ENCODE measurements around the gene LYPD3.
A peak's percentile ranks its signal among the peaks of the same experiment; 100 is the strongest.
"Not testable (repeated sequence)": the region's sequence is repeated elsewhere in the genome, so short reads cannot be mapped to it uniquely, and the experiment has no call there.

LYPD3 gene

GRCh38 chr19:43465468-43466120 lies at the start of gene LYPD3:
LYPD3 (minus strand) TSS chr19:43465608; CDS start chr19:43465571, 37 bp downstream.
- Mint-ChIP-seq H3K4me1 (peaks cover 62% of the 10 kb centered on the region), H3K36me3 (no peaks in the 10 kb centered on the region), H3K27ac (peak within 1 kb of the TSS; percentile 98), H3K9me3 (no peaks in the 10 kb centered on the region), H3K4me3 (peak within 1 kb of the TSS; percentile 79), H3K27me3 (peaks cover 12% of the 10 kb centered on the region)
- no peak for DNase-seq
- CTCF ChIA-PET: no interaction called here

DNA sequence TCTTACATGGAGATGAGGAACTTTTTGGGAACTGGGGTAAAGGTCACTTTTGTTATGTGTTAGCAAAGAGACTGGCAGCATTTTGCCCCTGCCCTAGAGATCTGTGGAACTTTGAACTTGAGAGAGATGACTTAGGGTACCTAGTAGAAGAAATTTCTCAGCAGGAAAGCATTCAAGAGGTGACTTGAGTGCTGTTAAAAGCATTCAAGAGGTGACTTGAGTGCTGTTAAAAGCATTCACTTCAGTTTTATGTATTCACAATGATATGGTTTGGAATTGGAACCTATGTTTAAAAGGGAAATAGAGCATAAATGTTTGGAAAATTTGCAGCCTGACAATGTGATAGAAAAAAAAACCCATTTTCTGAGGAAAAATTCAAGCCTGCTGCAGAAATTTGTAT lies 47.0 kb upstream of the LYPD3 start:
- peaks cover 48% of the 10 kb centered on the region for H3K36me3 Mint-ChIP-seq
- not testable (repeated sequence) for H3K27ac Mint-ChIP-seq, DNase-seq, H3K4me3 Mint-ChIP-seq, H3K4me1 Mint-ChIP-seq, H3K27me3 Mint-ChIP-seq, H3K9me3 Mint-ChIP-seq
- CTCF ChIA-PET: interaction anchor here (1.2 kb wide), 1 partner anchor 9 kb away, joined by 5 read pairs; no protein-coding TSS in a partner anchor

- Mint-ChIP-seq H3K36me3 (peaks cover 44% of the 10 kb centered on the region), H3K9me3 (no peaks in the 10 kb centered on the region), H3K4me3 (no peak overlapping the region), H3K27me3 (no peaks in the 10 kb centered on the region), H3K27ac (no peak overlapping the region), H3K4me1 (no peaks in the 10 kb centered on the region)
- CTCF ChIA-PET: no interaction called here
- DNase-seq: no peak
Measured at GRCh38 chr19:43511324-43511723, 45.9 kb upstream of the LYPD3 start.

GRCh38 chr19:43510713-43511112 lies 45.3 kb upstream of the LYPD3 start:
- Mint-ChIP-seq H3K27me3 (no peaks in the 10 kb centered on the region), H3K4me1 (peaks cover 5% of the 10 kb centered on the region), H3K4me3 (no peak overlapping the region), H3K36me3 (peaks cover 45% of the 10 kb centered on the region), H3K9me3 (no peaks in the 10 kb centered on the region), H3K27ac (no peak overlapping the region)
- CTCF ChIA-PET: interaction anchor here (0.6 to 2.0 kb wide), 3 partner anchors 9 to 79 kb away, joined by 3 to 9 read pairs (median 3); no protein-coding TSS in a partner anchor
- no peak for DNase-seq

- H3K27ac Mint-ChIP-seq: no peak overlapping the region
- peaks cover 35% of the 10 kb centered on the region for H3K36me3 Mint-ChIP-seq
- H3K4me3 Mint-ChIP-seq: no peak overlapping the region
- peaks cover 27% of the 10 kb centered on the region for H3K4me1 Mint-ChIP-seq
- CTCF ChIA-PET: no interaction called here
- no peak for DNase-seq
- H3K27me3 Mint-ChIP-seq: no peaks in the 10 kb centered on the region
- no peaks in the 10 kb centered on the region for H3K9me3 Mint-ChIP-seq
Measured at GRCh38 chr19:43507880-43508279, 42.5 kb upstream of the LYPD3 start.

DNA sequence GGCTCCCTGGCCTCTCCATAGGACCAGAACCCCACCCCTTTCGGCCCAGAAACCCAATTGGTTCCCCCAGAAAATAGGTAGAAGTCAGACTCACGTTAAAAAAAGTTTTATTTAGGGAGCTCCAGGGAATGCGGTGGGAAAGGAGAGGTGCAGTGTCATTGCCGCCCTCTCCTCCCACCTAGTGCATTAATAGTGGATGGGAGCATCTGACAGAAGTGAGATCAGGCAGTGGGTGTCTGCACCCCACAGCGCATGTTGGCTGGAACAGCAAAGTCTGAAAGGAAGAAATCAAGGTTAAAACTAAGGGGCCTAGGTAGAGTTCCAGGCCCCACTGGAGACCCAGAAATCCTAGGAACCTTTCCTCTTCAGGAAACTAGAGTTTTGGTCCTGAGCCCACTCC lies 41.2 kb upstream of the LYPD3 start:
- peaks cover 35% of the 10 kb centered on the region for H3K4me1 Mint-ChIP-seq
- DNase-seq: no peak
- no peaks in the 10 kb centered on the region for H3K27me3 Mint-ChIP-seq
- CTCF ChIA-PET: interaction anchor here (1.0 kb wide), 1 partner anchor 43 kb away, joined by 3 read pairs; no protein-coding TSS in a partner anchor
- H3K4me3 Mint-ChIP-seq: no peak overlapping the region
- H3K27ac Mint-ChIP-seq: no peak overlapping the region
- no peaks in the 10 kb centered on the region for H3K9me3 Mint-ChIP-seq
- peaks cover 35% of the 10 kb centered on the region for H3K36me3 Mint-ChIP-seq

GRCh38 chr19:43505941-43506340 lies 40.5 kb upstream of the LYPD3 start:
- CTCF ChIA-PET: interaction anchor here (1.0 to 1.5 kb wide), 2 partner anchors 13 to 43 kb away, joined by 3 to 9 read pairs; no protein-coding TSS in a partner anchor
- Mint-ChIP-seq H3K36me3 (peaks cover 31% of the 10 kb centered on the region), H3K27me3 (no peaks in the 10 kb centered on the region), H3K9me3 (no peaks in the 10 kb centered on the region), H3K27ac (peak overlapping the region; percentile 51), H3K4me3 (no peak overlapping the region), H3K4me1 (peaks cover 38% of the 10 kb centered on the region)
- no peak for DNase-seq

DNA sequence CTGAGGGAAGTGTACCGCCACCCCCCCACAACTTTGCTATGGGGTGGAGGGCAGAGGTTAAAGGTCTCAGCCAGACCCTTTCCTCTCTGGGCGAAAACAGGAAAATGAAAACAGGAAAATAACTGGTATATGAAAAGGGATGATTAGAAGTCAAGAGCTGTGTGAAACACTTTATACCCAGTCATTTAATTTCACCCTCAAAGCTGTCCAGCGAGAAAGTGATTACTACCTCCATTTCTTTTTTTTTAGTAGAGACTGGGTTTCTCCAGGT lies 39.7 kb upstream of the LYPD3 start:
- CTCF ChIA-PET: interaction anchor here (1.1 to 2.2 kb wide), 4 partner anchors 14 to 72 kb away, joined by 3 to 17 read pairs (median 7); no protein-coding TSS in a partner anchor
- H3K27ac Mint-ChIP-seq: peak overlapping the region; percentile 84
- H3K36me3 Mint-ChIP-seq: peaks cover 29% of the 10 kb centered on the region
- DNase-seq: no peak
- H3K4me1 Mint-ChIP-seq: peaks cover 42% of the 10 kb centered on the region
- no peaks in the 10 kb centered on the region for H3K9me3 Mint-ChIP-seq
- H3K4me3 Mint-ChIP-seq: peak overlapping the region; percentile 41
- no peaks in the 10 kb centered on the region for H3K27me3 Mint-ChIP-seq

GRCh38 chr19:43504426-43505185 lies 39.2 kb upstream of the LYPD3 start, which contains the start of gene PHLDB3:
PHLDB3 (minus strand) TSS chr19:43504746; CDS start chr19:43504118, 628 bp downstream.
- Mint-ChIP-seq H3K27ac (peak within 1 kb of the TSS; percentile 89), H3K27me3 (no peaks in the 10 kb centered on the region), H3K4me3 (peak within 1 kb of the TSS; percentile 83), H3K9me3 (no peaks in the 10 kb centered on the region), H3K36me3 (peaks cover 25% of the 10 kb centered on the region), H3K4me1 (peaks cover 42% of the 10 kb centered on the region)
- CTCF ChIA-PET: interaction anchor here (0.7 to 2.2 kb wide), 10 partner anchors 9 to 72 kb away, joined by 3 to 17 read pairs (median 5); no protein-coding TSS in a partner anchor
- DNase-seq: peak; percentile 68

- no peaks in the 10 kb centered on the region for H3K9me3 Mint-ChIP-seq
- H3K4me1 Mint-ChIP-seq: peaks cover 42% of the 10 kb centered on the region
- peak; percentile 100 for DNase-seq
- H3K27ac Mint-ChIP-seq: peak overlapping the region; percentile 89
- CTCF ChIA-PET: interaction anchor here (0.7 to 2.3 kb wide), 12 partner anchors 9 to 71 kb away, joined by 3 to 17 read pairs (median 5); no protein-coding TSS in a partner anchor
- peak overlapping the region; percentile 83 for H3K4me3 Mint-ChIP-seq
- peaks cover 21% of the 10 kb centered on the region for H3K36me3 Mint-ChIP-seq
- H3K27me3 Mint-ChIP-seq: no peaks in the 10 kb centered on the region
Measured at GRCh38 chr19:43503501-43504425, 38.4 kb upstream of the LYPD3 start.

DNA sequence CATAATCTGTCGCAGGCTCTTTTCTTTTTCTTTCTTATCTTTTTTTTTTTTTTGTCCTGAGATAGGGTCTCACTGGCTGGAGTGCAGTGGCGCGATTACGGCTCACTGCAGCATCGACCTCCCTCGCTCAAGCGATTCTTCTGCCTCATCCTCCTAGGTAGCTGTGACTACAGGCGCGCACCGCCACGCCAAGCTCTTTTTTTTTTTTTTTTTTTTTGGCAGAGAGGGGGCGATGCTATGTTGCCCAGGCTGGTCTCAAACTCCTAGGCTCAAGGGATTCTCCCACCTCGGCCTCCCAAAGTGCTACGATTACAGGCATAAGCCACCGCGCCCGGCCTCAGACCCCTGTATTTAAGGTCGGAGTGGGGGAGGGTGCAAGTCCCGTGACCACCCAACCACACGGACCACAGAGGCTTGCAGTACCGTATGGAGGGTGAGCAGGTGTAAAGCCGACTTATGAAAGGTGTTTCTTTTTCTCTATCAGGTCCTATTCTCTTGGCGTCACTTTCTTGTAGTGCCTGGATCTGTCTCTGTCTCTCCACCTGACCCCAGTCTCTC lies 37.1 kb upstream of the LYPD3 start:
- DNase-seq: no peak
- Mint-ChIP-seq H3K4me3 (peak overlapping the region; percentile 83), H3K27me3 (no peaks in the 10 kb centered on the region), H3K4me1 (peaks cover 42% of the 10 kb centered on the region), H3K36me3 (peaks cover 16% of the 10 kb centered on the region), H3K27ac (no peak overlapping the region), H3K9me3 (no peaks in the 10 kb centered on the region)
- CTCF ChIA-PET: interaction anchor here (0.6 to 2.3 kb wide), 3 partner anchors 17 to 492 kb away, joined by 3 to 8 read pairs (median 5); no protein-coding TSS in a partner anchor

DNA sequence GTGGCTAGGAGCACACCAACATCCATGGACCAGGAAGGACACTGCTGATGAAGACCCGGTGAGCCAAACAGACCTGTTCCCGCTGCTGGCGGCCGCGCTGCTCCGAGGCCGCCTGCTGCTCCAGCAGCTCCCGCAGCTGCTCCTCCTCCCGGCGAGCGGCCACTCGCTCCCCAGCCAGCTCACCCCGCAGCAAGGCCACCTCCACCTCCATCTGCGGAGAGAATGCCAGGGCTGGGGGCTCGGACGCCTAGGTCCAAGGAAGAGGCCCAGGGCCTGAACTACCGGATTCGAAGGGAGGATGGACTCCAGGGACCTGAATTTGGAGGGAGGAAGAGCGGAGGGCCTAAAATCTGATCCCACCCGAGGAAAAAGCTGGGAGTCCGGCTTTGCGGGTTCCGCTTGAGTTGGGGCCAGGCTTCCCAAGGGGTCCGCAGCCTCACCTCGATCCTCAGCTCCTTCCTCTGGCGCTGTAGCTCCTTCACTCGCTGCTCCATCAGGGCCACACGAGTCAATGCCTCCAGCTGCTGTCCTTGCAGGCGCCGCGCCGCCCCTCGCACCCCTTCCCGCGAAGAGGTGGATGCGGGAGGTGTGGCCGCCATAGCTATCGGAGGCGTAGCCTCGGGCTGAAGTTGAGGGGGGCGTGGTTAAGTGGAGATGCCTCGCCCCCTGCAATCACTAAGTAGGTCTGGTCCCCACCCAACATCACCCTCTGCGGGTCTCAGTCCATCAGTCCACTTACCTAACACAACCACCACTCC lies 36.4 kb upstream of the LYPD3 start:
- Mint-ChIP-seq H3K4me3 (no peak overlapping the region), H3K27ac (no peak overlapping the region), H3K9me3 (no peaks in the 10 kb centered on the region), H3K27me3 (no peaks in the 10 kb centered on the region), H3K36me3 (peaks cover 16% of the 10 kb centered on the region), H3K4me1 (peaks cover 42% of the 10 kb centered on the region)
- CTCF ChIA-PET: interaction anchor here (0.6 to 2.3 kb wide), 3 partner anchors 18 to 491 kb away, joined by 3 to 8 read pairs (median 5); no protein-coding TSS in a partner anchor
- DNase-seq: no peak

- no peak overlapping the region for H3K27ac Mint-ChIP-seq
- peaks cover 20% of the 10 kb centered on the region for H3K36me3 Mint-ChIP-seq
- no peak for DNase-seq
- H3K4me3 Mint-ChIP-seq: no peak overlapping the region
- CTCF ChIA-PET: no interaction called here
- no peaks in the 10 kb centered on the region for H3K27me3 Mint-ChIP-seq
- no peaks in the 10 kb centered on the region for H3K9me3 Mint-ChIP-seq
- H3K4me1 Mint-ChIP-seq: peaks cover 24% of the 10 kb centered on the region
Measured at GRCh38 chr19:43499042-43499441, 33.6 kb upstream of the LYPD3 start.
